Inflammatory macrophage (primary cell): Measurements from ENCODE around the gene ANXA6.
"Not testable (repeated sequence)": the region's sequence is repeated elsewhere in the genome, so short reads cannot be mapped to it uniquely, and the experiment has no call there.

Experiments
- DNase-seq, 2 donors: peaks; one replicate each; pipeline ENCODE4 v3.0.0-alpha.2; 2020 to 2022

Gene ANXA6

GRCh38 chr5:151180291-151180690 is 22.7 kb upstream of the ANXA6 start:
- DNase-seq: no peak

- DNase-seq: no peak
Measured at GRCh38 chr5:151179489-151179840, 21.9 kb upstream of the ANXA6 start.

GRCh38 chr5:151178777-151179488 is 21.4 kb upstream of the ANXA6 start:
- no peak for DNase-seq

GRCh38 chr5:151178372-151178771 is 20.8 kb upstream of the ANXA6 start:
- DNase-seq: no peak

- not testable (repeated sequence) for DNase-seq
Measured at GRCh38 chr5:151176268-151176667, 18.7 kb upstream of the ANXA6 start.

- no peak for DNase-seq
Measured at GRCh38 chr5:151174612-151175101, 17.1 kb upstream of the ANXA6 start.

- DNase-seq: no peak
Measured at GRCh38 chr5:151173711-151174611, 16.4 kb upstream of the ANXA6 start.

- DNase-seq: peak; percentile 41 to 66
Measured at GRCh38 chr5:151171529-151171928, 13.9 kb upstream of the ANXA6 start.

- no peak for DNase-seq
Measured at GRCh38 chr5:151168602-151169344, 11.2 kb upstream of the ANXA6 start.

GRCh38 chr5:151167022-151167421 is 9.4 kb upstream of the ANXA6 start:
- DNase-seq: no peak

GRCh38 chr5:151164687-151165392 is 7.3 kb upstream of the ANXA6 start:
- DNase-seq: peak; percentile 87 to 91

- DNase-seq: no peak
Measured at GRCh38 chr5:151162776-151163175, 5.2 kb upstream of the ANXA6 start.

GRCh38 chr5:151159649-151160373 is 2.2 kb upstream of the ANXA6 start:
- DNase-seq: no peak

- no peak for DNase-seq
Measured at GRCh38 chr5:151158287-151158661, 695 bp upstream of the ANXA6 start.

- no peak for DNase-seq
Measured at GRCh38 chr5:151156507-151157420, 815 bp downstream of the ANXA6 start.

- peak in 1 of 2 donors; percentile 7 for DNase-seq
Measured at GRCh38 chr5:151155775-151156506, 1.6 kb downstream of the ANXA6 start.

GRCh38 chr5:151154931-151155774 is 2.4 kb downstream of the ANXA6 start:
- DNase-seq: no peak

- DNase-seq: no peak
Measured at GRCh38 chr5:151153766-151154272, 3.8 kb downstream of the ANXA6 start.

- no peak for DNase-seq
Measured at GRCh38 chr5:151153300-151153699, 4.3 kb downstream of the ANXA6 start.
